Mesenchymal stem cell (in vitro differentiated cells and primary cell): Measurements from ENCODE around the gene AFAP1.

ENCODE experiments used
- DNase-seq: peaks from one replicate; pipeline ENCODE4 v3.0.0-alpha.2; 2013
- H2AFZ ChIP-seq: one replicate; pipeline ENCODE4 v1.6.1; 2013; ENCODE audit warnings: low read depth, mild to moderate bottlenecking, control low read depth, inconsistent platforms, low read length, moderate library complexity
- H2AK5ac ChIP-seq: 2 replicates; pipeline ENCODE4 v1.6.1; 2013; ENCODE audit warnings: low read length, moderate library complexity, mild to moderate bottlenecking, inconsistent platforms; ENCODE audit not compliant: severe bottlenecking
- H2BK120ac ChIP-seq: one replicate; pipeline ENCODE4 v1.6.1; 2013; ENCODE audit warnings: low read depth, mild to moderate bottlenecking, inconsistent platforms, low read length, moderate library complexity
- H2BK12ac ChIP-seq, 2 experiments: one replicate each; pipeline ENCODE4 v1.6.1; 2013; ENCODE audit warnings: inconsistent platforms in 2 of 2, low read length in 2 of 2, mild to moderate bottlenecking in 2 of 2, moderate library complexity in 2 of 2, control low read depth in 1 of 2
- H2BK15ac ChIP-seq: one replicate; pipeline ENCODE4 v1.6.1; 2013; ENCODE audit warnings: mild to moderate bottlenecking, low read depth, inconsistent platforms; ENCODE audit not compliant: poor library complexity, severe bottlenecking
- H2BK5ac ChIP-seq: 2 replicates; pipeline ENCODE4 v1.6.1; 2013; ENCODE audit warnings: low read depth, mild to moderate bottlenecking, low read length, control low read depth, inconsistent platforms; ENCODE audit not compliant: poor library complexity, severe bottlenecking
- H3K14ac ChIP-seq, 2 experiments: one replicate each; pipeline ENCODE4 v1.6.1; 2013; ENCODE audit warnings: inconsistent platforms in 2 of 2, low read length in 2 of 2, control low read depth in 1 of 2, mild to moderate bottlenecking in 1 of 2, moderate library complexity in 1 of 2
- H3K18ac ChIP-seq, 2 experiments: one replicate each; pipeline ENCODE4 v1.6.1; 2013; ENCODE audit warnings: inconsistent platforms in 2 of 2, low read length in 2 of 2, control low read depth in 1 of 2, low read depth in 1 of 2, mild to moderate bottlenecking in 1 of 2
- H3K23ac ChIP-seq, 2 experiments: one replicate each; pipeline ENCODE4 v1.6.1; 2013; ENCODE audit warnings: inconsistent platforms in 2 of 2, low read length in 2 of 2, mild to moderate bottlenecking in 2 of 2, moderate library complexity in 2 of 2, control low read depth in 1 of 2
- H3K27ac ChIP-seq: 2 replicates; pipeline ENCODE4 v1.5.1; 2013; ENCODE audit warnings: mild to moderate bottlenecking, moderate library complexity, low read length, control low read depth, inconsistent platforms; ENCODE audit not compliant: poor library complexity, severe bottlenecking
- H3K27me3 ChIP-seq, 2 experiments: 2 replicates each; pipeline versions ENCODE4 v1.6.1 to v1.7.0; 2013; ENCODE audit warnings: low read length in 2 of 2, mild to moderate bottlenecking in 2 of 2, moderate library complexity in 2 of 2, control low read depth in 1 of 2, inconsistent platforms in 1 of 2; ENCODE audit not compliant: control insufficient read depth in 1 of 2, insufficient read depth in 1 of 2
- H3K36me3 ChIP-seq, 2 experiments: 2 replicates each; pipeline versions ENCODE4 v1.6.1 to v1.7.0; 2013; ENCODE audit warnings: low read length in 2 of 2, control low read depth in 1 of 2, inconsistent platforms in 1 of 2, low read depth in 1 of 2, mild to moderate bottlenecking in 1 of 2; ENCODE audit not compliant: insufficient read depth in 2 of 2, control insufficient read depth in 1 of 2
- H3K4ac ChIP-seq, 2 experiments: one replicate each; pipeline ENCODE4 v1.6.1; 2013; ENCODE audit warnings: inconsistent platforms in 2 of 2, low read length in 2 of 2, mild to moderate bottlenecking in 2 of 2, moderate library complexity in 2 of 2, control low read depth in 1 of 2, low read depth in 1 of 2
- H3K4me1 ChIP-seq: 2 replicates; pipeline ENCODE4 v1.6.1; 2013; ENCODE audit warnings: low read depth, low read length, control low read depth; ENCODE audit not compliant: control insufficient read depth, insufficient read depth
- H3K4me2 ChIP-seq: 2 replicates; pipeline ENCODE4 v1.6.1; 2013; ENCODE audit warnings: low read length, mild to moderate bottlenecking, inconsistent platforms; ENCODE audit not compliant: poor library complexity, severe bottlenecking
- H3K4me3 ChIP-seq, 2 experiments: 2 replicates each; pipeline versions ENCODE4 v1.5.1 to v1.7.0; 2013; ENCODE audit warnings: low read length in 2 of 2, mild to moderate bottlenecking in 2 of 2, control low read depth in 1 of 2, low read depth in 1 of 2; ENCODE audit not compliant: insufficient read depth in 1 of 2
- H3K79me1 ChIP-seq: replicated peaks from 2 replicates; pipeline ENCODE4 v1.6.1; 2013; ENCODE audit warnings: mild to moderate bottlenecking, control low read depth, low read length, inconsistent platforms; ENCODE audit not compliant: poor library complexity, severe bottlenecking
- H3K9ac ChIP-seq: 2 replicates; pipeline ENCODE4 v1.7.0; 2013; ENCODE audit warnings: mild to moderate bottlenecking, low read length, moderate library complexity
- H3K9me3 ChIP-seq: 2 replicates; pipeline ENCODE4 v1.7.0; 2013; ENCODE audit warnings: mild to moderate bottlenecking, low read length; ENCODE audit not compliant: control insufficient read depth
- H4K8ac ChIP-seq: one replicate; pipeline ENCODE4 v1.6.1; 2013; ENCODE audit warnings: inconsistent platforms, mild to moderate bottlenecking, low read length, moderate library complexity
- H4K91ac ChIP-seq: one replicate; pipeline ENCODE4 v1.6.1; 2013; ENCODE audit warnings: mild to moderate bottlenecking, low read length, inconsistent platforms
- WGBS: methylation state at CpG from one replicate; pipeline ENCODE4 v1.1.7; 2013; ENCODE audit warnings: mixed read lengths; 5-methylcytosine and 5-hydroxymethylcytosine counted together

Gene AFAP1

GRCh38 chr4:7798178-7798995 lies 141.3 kb downstream of the AFAP1 start:
- WGBS: 96% methylated on average over 18 of the region's 18 CpGs
- Histone ChIP-seq H3K4ac (no peak overlapping the region), H3K9ac (no peak overlapping the region), H3K27ac (no peak overlapping the region), H3K4me1 (no peaks in the 10 kb centered on the region), H2BK15ac (no peak overlapping the region), H3K4me2 (no peak overlapping the region), H3K9me3 (no peaks in the 10 kb centered on the region), H3K4me3 (no peak overlapping the region), H3K27me3 (no peaks in the 10 kb centered on the region), H2BK120ac (no peak overlapping the region), H3K14ac (no peak overlapping the region), H4K8ac (no peak overlapping the region), H4K91ac (no peak overlapping the region), H2BK5ac (no peak overlapping the region), H3K36me3 (peaks cover 47 to 66% of the 10 kb centered on the region in 2 experiments), H3K23ac (no peak overlapping the region), H2BK12ac (no peak overlapping the region), H3K18ac (no peak overlapping the region), H3K79me1 (peaks cover 40% of the 10 kb centered on the region), H2AK5ac (no peak overlapping the region), H2AFZ (no peak overlapping the region)
- no peak for DNase-seq

GRCh38 chr4:7797330-7797729 lies 142.3 kb downstream of the AFAP1 start:
- Histone ChIP-seq H3K4ac (no peak overlapping the region), H4K91ac (no peak overlapping the region), H3K27me3 (no peaks in the 10 kb centered on the region), H3K14ac (no peak overlapping the region), H2AK5ac (no peak overlapping the region), H3K18ac (no peak overlapping the region), H2BK15ac (no peak overlapping the region), H2BK12ac (no peak overlapping the region), H4K8ac (no peak overlapping the region), H3K4me2 (no peak overlapping the region), H3K4me1 (no peaks in the 10 kb centered on the region), H3K79me1 (peaks cover 40% of the 10 kb centered on the region), H2AFZ (no peak overlapping the region), H3K36me3 (peaks cover 51 to 72% of the 10 kb centered on the region in 2 experiments), H3K27ac (no peak overlapping the region), H3K23ac (no peak overlapping the region), H3K9me3 (no peaks in the 10 kb centered on the region), H2BK120ac (no peak overlapping the region), H3K9ac (no peak overlapping the region), H2BK5ac (no peak overlapping the region), H3K4me3 (no peak overlapping the region)
- 94% methylated on average over 11 of the region's 11 CpGs for WGBS
- DNase-seq: no peak

DNA sequence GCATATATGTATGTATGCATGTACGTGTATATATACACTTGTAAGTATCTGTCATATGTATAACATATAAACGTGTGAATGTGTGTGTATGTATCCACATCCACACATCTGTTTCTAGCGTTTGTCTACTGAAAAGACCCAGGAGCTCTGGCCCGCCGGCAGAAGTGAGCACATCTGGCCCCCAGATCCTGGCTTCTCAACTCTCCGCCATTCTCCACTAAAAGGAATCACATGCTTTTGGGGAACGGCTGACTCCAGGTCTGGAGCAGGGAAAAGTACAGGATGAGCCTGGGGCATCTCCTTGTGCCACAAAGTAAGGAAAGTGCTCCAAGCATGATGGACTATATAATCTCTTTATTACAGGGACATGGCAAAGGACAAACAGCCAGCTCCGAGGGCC lies 143.7 kb downstream of the AFAP1 start:
- Histone ChIP-seq H3K4me1 (no peaks in the 10 kb centered on the region), H3K36me3 (peaks cover 54 to 83% of the 10 kb centered on the region in 2 experiments), H3K4me3 (no peak overlapping the region), H4K91ac (no peak overlapping the region), H3K14ac (no peak overlapping the region), H2BK12ac (no peak overlapping the region), H4K8ac (no peak overlapping the region), H3K27me3 (no peaks in the 10 kb centered on the region), H2AFZ (no peak overlapping the region), H3K18ac (no peak overlapping the region), H2AK5ac (no peak overlapping the region), H2BK15ac (no peak overlapping the region), H3K79me1 (peaks cover 47% of the 10 kb centered on the region), H3K4ac (no peak overlapping the region), H2BK5ac (no peak overlapping the region), H2BK120ac (no peak overlapping the region), H3K9ac (no peak overlapping the region), H3K4me2 (no peak overlapping the region), H3K9me3 (no peaks in the 10 kb centered on the region), H3K23ac (no peak overlapping the region), H3K27ac (no peak overlapping the region)
- DNase-seq: no peak
- 99% methylated on average over 6 of the region's 8 CpGs for WGBS

- 90% methylated on average over 10 of the region's 10 CpGs for WGBS
These were observed 146.5 kb downstream of the AFAP1 start for GRCh38 chr4:7793186-7793585.

More at GRCh38 chr4:7793186-7793585, 146.5 kb downstream of the AFAP1 start:
- Histone ChIP-seq H3K27ac (no peak overlapping the region), H3K4ac (no peak overlapping the region), H3K27me3 (no peaks in the 10 kb centered on the region), H2BK12ac (no peak overlapping the region), H3K4me3 (no peak overlapping the region), H3K18ac (no peak overlapping the region), H4K91ac (no peak overlapping the region), H3K4me2 (no peak overlapping the region), H3K23ac (no peak overlapping the region), H3K4me1 (no peaks in the 10 kb centered on the region), H3K36me3 (peaks cover 46 to 66% of the 10 kb centered on the region in 2 experiments), H2AFZ (no peak overlapping the region), H4K8ac (no peak overlapping the region), H2BK5ac (no peak overlapping the region), H3K9me3 (no peaks in the 10 kb centered on the region), H2AK5ac (no peak overlapping the region), H3K9ac (no peak overlapping the region), H2BK15ac (no peak overlapping the region), H2BK120ac (no peak overlapping the region), H3K14ac (no peak overlapping the region), H3K79me1 (peaks cover 37% of the 10 kb centered on the region)
- no peak for DNase-seq
